IMR-90 (cell line): ENCODE results near the gene TAF11L12. TPM values are rescaled to one million over a fixed set of nuclear protein-coding genes. Genes with fewer than 3 reads are reported as not detected.

Experiments used
- ATAC-seq: fragments of 200-7000 bp; cut with Tn5 transposase; 2 replicates; pipeline ENCODE4 v1.9.1; 2020; ENCODE audit warnings: low read depth, mild to moderate bottlenecking, moderate library complexity
- BruUV-seq: library from RNA; stranded (reverse); fragments of 400-500 nt; replicated peaks from 2 replicates; lab custom pipeline; 2021; lab: Mats Ljungman, UMichigan
- CTCF ChIA-PET: fragments of 300-600 bp; formaldehyde crosslinking; extraction: SDS; loops from one replicate; lab custom pipeline; 2021; ENCODE audit warnings: antibody characterized with exemption; lab: Yijun Ruan, JAX
- POLR2A ChIA-PET: fragments of 300-600 bp; sonication (Branson Sonifier 250); formaldehyde crosslinking; loops from one replicate; lab custom pipeline; 2022; ENCODE audit warnings: antibody characterized with exemption; ENCODE audit not compliant: unreplicated experiment; lab: Charles Lee
- DNase-seq: peaks from one replicate; pipeline ENCODE4 v3.0.0; 2013
- H2AFZ ChIP-seq: replicated peaks from 2 replicates; pipeline ENCODE3; 2013; ENCODE audit warnings: low read length, mild to moderate bottlenecking; ENCODE audit not compliant: poor library complexity
- H2AK5ac ChIP-seq: 2 replicates; pipeline ENCODE4 v1.6.1; 2013; ENCODE audit warnings: low read depth, low read length, inconsistent platforms
- H2AK9ac ChIP-seq: replicated peaks from 2 replicates; pipeline ENCODE3; 2013; ENCODE audit warnings: mild to moderate bottlenecking, low read depth, low read length, moderate library complexity; ENCODE audit not compliant: poor library complexity
- H2BK120ac ChIP-seq: 2 replicates; pipeline ENCODE4 v1.6.1; 2013; ENCODE audit warnings: low read depth, low read length, inconsistent platforms
- H2BK15ac ChIP-seq: 3 replicates; pipeline ENCODE4 v1.6.1; 2013; ENCODE audit warnings: low read depth, low read length, inconsistent platforms
- H2BK20ac ChIP-seq: 2 replicates; pipeline ENCODE4 v1.6.1; 2013; ENCODE audit warnings: low read depth, mild to moderate bottlenecking, inconsistent platforms, low read length, moderate library complexity
- H2BK5ac ChIP-seq: 2 replicates; pipeline ENCODE4 v1.6.1; 2013; ENCODE audit warnings: mild to moderate bottlenecking, low read depth, low read length, inconsistent platforms; ENCODE audit not compliant: poor library complexity, severe bottlenecking
- H3K14ac ChIP-seq: replicated peaks from 2 replicates; pipeline ENCODE4 v1.6.1; 2013; ENCODE audit warnings: low read depth, low read length, inconsistent platforms
- H3K18ac ChIP-seq: 2 replicates; pipeline ENCODE4 v1.6.1; 2013; ENCODE audit warnings: low read depth, low read length, control low read depth
- H3K23ac ChIP-seq: 2 replicates; pipeline ENCODE4 v1.6.1; 2013; ENCODE audit warnings: low read depth, low read length, inconsistent platforms
- H3K27ac ChIP-seq: 2 replicates; pipeline ENCODE4 v1.5.1; 2013; ENCODE audit warnings: mild to moderate bottlenecking, control low read depth, low read length; ENCODE audit not compliant: insufficient read depth
- H3K27me3 ChIP-seq: 2 replicates; pipeline ENCODE4 v1.6.1; 2013; ENCODE audit warnings: low read length; ENCODE audit not compliant: control insufficient read depth, insufficient read depth
- H3K36me3 ChIP-seq: 2 replicates; pipeline ENCODE4 v1.6.1; 2013; ENCODE audit warnings: low read length, mixed read lengths; ENCODE audit not compliant: control insufficient read depth, insufficient read depth
- H3K4ac ChIP-seq: 2 replicates; pipeline ENCODE4 v1.6.1; 2013; ENCODE audit warnings: low read depth, low read length, inconsistent platforms
- H3K4me1 ChIP-seq: 2 replicates; pipeline ENCODE4 v1.6.1; 2013; ENCODE audit warnings: low read length, mixed read lengths; ENCODE audit not compliant: control insufficient read depth, insufficient read depth
- H3K4me2 ChIP-seq: 2 replicates; pipeline ENCODE4 v1.6.1; 2013; ENCODE audit warnings: low read depth, mild to moderate bottlenecking, control low read depth, low read length, moderate library complexity
- H3K4me3 ChIP-seq: 2 replicates; pipeline ENCODE4 v1.5.1; 2013; ENCODE audit warnings: low read depth, mild to moderate bottlenecking, control low read depth, low read length, moderate library complexity; ENCODE audit not compliant: insufficient read depth
- H3K56ac ChIP-seq: 2 replicates; pipeline ENCODE4 v1.6.1; 2013; ENCODE audit warnings: low read length, inconsistent platforms; ENCODE audit not compliant: insufficient read depth; ENCODE audit errors: extremely low read depth
- H3K79me1 ChIP-seq, 2 experiments: 2 replicates each; pipeline ENCODE4 v1.6.1; 2013; ENCODE audit warnings: low read length in 2 of 2, inconsistent platforms in 1 of 2, low read depth in 1 of 2
- H3K9ac ChIP-seq: 2 replicates; pipeline ENCODE4 v1.6.1; 2013; ENCODE audit warnings: low read depth, low read length, control low read depth
- H3K9me1 ChIP-seq: 2 replicates; pipeline ENCODE4 v1.6.1; 2013; ENCODE audit warnings: low read length, inconsistent platforms; ENCODE audit not compliant: insufficient read depth
- H3K9me3 ChIP-seq: 2 replicates; pipeline ENCODE4 v1.6.1; 2013; ENCODE audit warnings: low read length; ENCODE audit not compliant: control insufficient read depth, insufficient read depth
- H4K20me1 ChIP-seq: 2 replicates; pipeline ENCODE4 v1.6.1; 2013; ENCODE audit warnings: low read length, inconsistent platforms; ENCODE audit not compliant: insufficient read depth
- H4K5ac ChIP-seq: 2 replicates; pipeline ENCODE4 v1.6.1; 2013; ENCODE audit warnings: mild to moderate bottlenecking, low read depth, low read length, control low read depth
- H4K8ac ChIP-seq, 2 experiments: 2 replicates each; pipeline ENCODE4 v1.6.1; 2013; ENCODE audit warnings: low read depth in 2 of 2, low read length in 2 of 2, control low read depth in 1 of 2, inconsistent platforms in 1 of 2
- H4K91ac ChIP-seq: 2 replicates; pipeline ENCODE4 v1.6.1; 2013; ENCODE audit warnings: low read depth, low read length, inconsistent platforms; ENCODE audit not compliant: insufficient read depth
- CEBPB ChIP-seq: IDR thresholded peaks from 2 replicates; pipeline ENCODE4 v1.6.1; 2012; ENCODE audit warnings: low read depth, low read length, improper control_type of control experiment
- CHD1 ChIP-seq: IDR thresholded peaks from 2 replicates; pipeline ENCODE4 v1.6.1; 2012; ENCODE audit warnings: low read depth, low read length, improper control_type of control experiment
- ELK1 ChIP-seq: fragments of 150-350 bp; IDR thresholded peaks from 2 replicates; pipeline ENCODE4 v1.6.1; 2016; ENCODE audit warnings: low read depth, mild to moderate bottlenecking, low read length, moderate library complexity, borderline replicate concordance
- FOS ChIP-seq: fragments of 150-350 bp; IDR thresholded peaks from 2 replicates; pipeline ENCODE4 v1.6.1; 2016; ENCODE audit warnings: low read depth, low read length
- MAZ ChIP-seq: IDR thresholded peaks from 2 replicates; pipeline ENCODE4 v1.6.1; 2012; ENCODE audit warnings: low read depth, mild to moderate bottlenecking, low read length, improper control_type of control experiment, moderate library complexity, borderline replicate concordance
- MXI1 ChIP-seq: IDR thresholded peaks from 2 replicates; pipeline ENCODE4 v1.6.1; 2012; ENCODE audit warnings: low read depth, mild to moderate bottlenecking, low read length, moderate library complexity, borderline replicate concordance
- NFE2L2 ChIP-seq: fragments of 150-350 bp; IDR thresholded peaks from 2 replicates; pipeline ENCODE4 v1.6.1; 2016; ENCODE audit warnings: low read depth, mild to moderate bottlenecking, low read length
- POLR2A ChIP-seq: IDR thresholded peaks from 2 replicates; pipeline ENCODE4 v1.6.1; 2012; ENCODE audit warnings: mild to moderate bottlenecking, low read depth, low read length
- RCOR1 ChIP-seq: IDR thresholded peaks from 2 replicates; pipeline ENCODE4 v1.6.1; 2012; ENCODE audit warnings: mild to moderate bottlenecking, low read length, improper control_type of control experiment; ENCODE audit not compliant: insufficient replicate concordance
- RFX5 ChIP-seq: IDR thresholded peaks from 2 replicates; pipeline ENCODE4 v1.8.0; 2012; ENCODE audit warnings: low read depth, mild to moderate bottlenecking, low read length, moderate library complexity
- SMC3 ChIP-seq: fragments of 150-350 bp; IDR thresholded peaks from 2 replicates; pipeline ENCODE4 v1.6.1; 2016; ENCODE audit warnings: low read depth, mild to moderate bottlenecking, antibody characterized with exemption, low read length, moderate library complexity
- USF2 ChIP-seq: fragments of 150-350 bp; IDR thresholded peaks from 2 replicates; pipeline ENCODE4 v1.6.1; 2017; ENCODE audit warnings: mild to moderate bottlenecking, antibody characterized with exemption, low read length, low read depth
- WGBS, 2 experiments: methylation state at CpG; one replicate each; pipeline versions ENCODE4 v1.1.5 to v1.1.7; 2013; ENCODE audit warnings: missing lambda C conversion rate in 2 of 2; ENCODE audit not compliant: insufficient read length in 1 of 2; ENCODE audit errors: extremely low coverage in 2 of 2; 5-methylcytosine and 5-hydroxymethylcytosine counted together
- dilution Hi-C: fragments of 300-500 bp; cut with HindIII; formaldehyde crosslinking; loops from one replicate; pipeline ENCODE4 v1.14.3; 2018; ENCODE audit warnings: low sequenced_read_pairs; ENCODE audit not compliant: unreplicated experiment
- in situ Hi-C: fragments of 300-500 bp; cut with MboI; formaldehyde crosslinking; loops from 3 replicates; pipeline ENCODE4 v1.14.3; 2019; ENCODE audit warnings: low sequenced_read_pairs, inconsistent platforms, mixed read lengths
- intact Hi-C: fragments of 100-400 bp; cut with micrococcal nuclease; formaldehyde crosslinking; loops from 2 replicates; pipeline ENCODE4 v1.10.0; 2022
- polyA plus RNA-seq, 3 experiments: library from polyadenylated mRNA; depleted of rRNA; stranded (reverse); fragments of >200 nt; gene quantifications; 2 replicates each; pipeline ENCODE4 v1.2.3, GENCODE V29; 2012; ENCODE audit warnings: low replicate concordance in 1 of 3
- total RNA-seq: library from RNA; depleted of rRNA; stranded (reverse); fragments of >200 nt; gene quantifications from 2 replicates; pipeline ENCODE4 v1.2.3, GENCODE V29; 2012
- TF ChIP-seq, protein P1 (sequence below): conservative IDR thresholded peaks from 2 replicates; pipeline ENCODE4 v1.5.1; 2012; ENCODE audit warnings: mild to moderate bottlenecking, low read depth, low read length, improper control_type of control experiment

TAF11L12 gene
- total and polyA plus RNA-seq, 2 of the 4 experiments (the other 2 are of a cell fraction) = not detected

GRCh38 chr5:17634160-17634559 lies 24.0 kb downstream of the TAF11L12 start, which contains the start of gene TAF11L14:
TAF11L14 (plus strand) TSS chr5:17634460.
- no peak within 1 kb of the TSS for H2AK5ac ChIP-seq
- no peak within 1 kb of the TSS for H3K4me3 ChIP-seq
- ChIA-PET POLR2A (no interaction called here), CTCF (no interaction called here)
- H2BK20ac ChIP-seq = no peak within 1 kb of the TSS
- no peak within 1 kb of the TSS for H2BK5ac ChIP-seq
- no peak within 1 kb of the TSS for H3K56ac ChIP-seq
- DNase-seq = no peak
- no peak within 1 kb of the TSS for H4K5ac ChIP-seq
- H3K9me3 ChIP-seq = no peaks in the 10 kb centered on the region
- ATAC-seq = no peak
- H3K18ac ChIP-seq = no peak within 1 kb of the TSS
- no TSS peak for BruUV-seq
- 54% methylated on average over 3 of the region's 5 CpGs; no CpG with 5 or more reads in 1 of the 2 experiments for WGBS, 2 experiments
- H2AK9ac ChIP-seq = no peak within 1 kb of the TSS
- no peak within 1 kb of the TSS for H4K8ac ChIP-seq
- H4K20me1 ChIP-seq = no peaks in the 10 kb centered on the region
- no peak within 1 kb of the TSS for H2AFZ ChIP-seq
- H3K4ac ChIP-seq = no peak within 1 kb of the TSS
- dilution Hi-C loops (no loop called here), in situ Hi-C loops (no loop called here), intact Hi-C loops (no loop called here)
- no peak within 1 kb of the TSS for H4K91ac ChIP-seq
- no peaks in the 10 kb centered on the region for H3K79me1 ChIP-seq
- no peak within 1 kb of the TSS for H3K23ac ChIP-seq
- H2BK120ac ChIP-seq = no peak within 1 kb of the TSS
- H3K14ac ChIP-seq = no peak within 1 kb of the TSS
- no peak within 1 kb of the TSS for H3K27ac ChIP-seq
- no peaks in the 10 kb centered on the region for H3K27me3 ChIP-seq
- no peaks in the 10 kb centered on the region for H3K36me3 ChIP-seq
- H3K4me1 ChIP-seq = no peaks in the 10 kb centered on the region
- no peak within 1 kb of the TSS for H3K4me2 ChIP-seq
- TF ChIP-seq SMC3 = no peak
- TF ChIP-seq ELK1 = no peak
- no peak for TF ChIP-seq MXI1
- no peak for TF ChIP-seq FOS
- TF ChIP-seq POLR2A = no peak
- TF ChIP-seq, protein P1, sequence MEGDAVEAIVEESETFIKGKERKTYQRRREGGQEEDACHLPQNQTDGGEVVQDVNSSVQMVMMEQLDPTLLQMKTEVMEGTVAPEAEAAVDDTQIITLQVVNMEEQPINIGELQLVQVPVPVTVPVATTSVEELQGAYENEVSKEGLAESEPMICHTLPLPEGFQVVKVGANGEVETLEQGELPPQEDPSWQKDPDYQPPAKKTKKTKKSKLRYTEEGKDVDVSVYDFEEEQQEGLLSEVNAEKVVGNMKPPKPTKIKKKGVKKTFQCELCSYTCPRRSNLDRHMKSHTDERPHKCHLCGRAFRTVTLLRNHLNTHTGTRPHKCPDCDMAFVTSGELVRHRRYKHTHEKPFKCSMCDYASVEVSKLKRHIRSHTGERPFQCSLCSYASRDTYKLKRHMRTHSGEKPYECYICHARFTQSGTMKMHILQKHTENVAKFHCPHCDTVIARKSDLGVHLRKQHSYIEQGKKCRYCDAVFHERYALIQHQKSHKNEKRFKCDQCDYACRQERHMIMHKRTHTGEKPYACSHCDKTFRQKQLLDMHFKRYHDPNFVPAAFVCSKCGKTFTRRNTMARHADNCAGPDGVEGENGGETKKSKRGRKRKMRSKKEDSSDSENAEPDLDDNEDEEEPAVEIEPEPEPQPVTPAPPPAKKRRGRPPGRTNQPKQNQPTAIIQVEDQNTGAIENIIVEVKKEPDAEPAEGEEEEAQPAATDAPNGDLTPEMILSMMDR = no peak
- no peak for TF ChIP-seq RFX5
- TF ChIP-seq RCOR1 = no peak
- no peak for TF ChIP-seq NFE2L2
- no peak for TF ChIP-seq USF2
- TF ChIP-seq CEBPB = no peak
- no peak for TF ChIP-seq CHD1
- no peak for TF ChIP-seq MAZ
- H3K9ac ChIP-seq = no peak within 1 kb of the TSS
- H2BK15ac ChIP-seq = no peak within 1 kb of the TSS
- no peaks in the 10 kb centered on the region for H3K9me1 ChIP-seq
